ENCODE measurements around the gene NCAPG. TPM values are rescaled to one million over a fixed set of nuclear protein-coding genes. Genes with fewer than 3 reads are reported as not detected.

The NCAPG gene
- total and polyA plus RNA-seq, 10 of the 15 experiments (the other 5 are each of a cell fraction or from before 2014, with no cell fraction given): 17.3 to 93.9 (median 53.7) TPM

GRCh38 chr4:17805580-17806155, 5.1 kb upstream of the NCAPG start:
- H3K4me2 ChIP-seq (ENCODE audit: control insufficient read depth, insufficient read depth): peak overlapping the region; percentile 48
- H3K27me3 ChIP-seq (replicated peaks in 1 of 2; ENCODE audit: control insufficient read depth in 2 of 2, insufficient read depth in 2 of 2, low read length in 1 of 2): no peaks in the 10 kb centered on the region
- H3K9me3 ChIP-seq (replicated peaks; ENCODE audit: control insufficient read depth, insufficient read depth, low read length): no peaks in the 10 kb centered on the region
- peak; percentile 57 for FAIRE-seq
- H4K20me1 ChIP-seq (ENCODE audit: control insufficient read depth, insufficient read depth): peaks cover 4% of the 10 kb centered on the region; the same call in 1 of the 2 replicates
- CTCF ChIA-PET: interaction anchor here (0.6 to 7.1 kb wide), 9 partner anchors 8 to 257 kb away, joined by 3 to 93 read pairs (median 6); no protein-coding TSS in a partner anchor
- H3K4me1 ChIP-seq (ENCODE audit: control insufficient read depth, insufficient read depth, low read length): peaks cover 8% of the 10 kb centered on the region
- WGBS (ENCODE audit: insufficient coverage, insufficient replicate concordance, low lambda C conversion rate, missing lambda C conversion rate): 67% methylated on average over 3 of the region's 3 CpGs
- POLR2A ChIA-PET: interaction anchor here (0.6 to 1.0 kb wide), 2 partner anchors 10 to 215 kb away, joined by 3 to 6 read pairs; no protein-coding TSS in a partner anchor
- H3K27ac ChIP-seq (ENCODE audit: control insufficient read depth, insufficient read depth): peak overlapping the region; percentile 43; the same call in 1 of the 2 replicates
- in situ Hi-C loops (cut with MboI) (loop anchor here (5.0 kb wide), 1 partner anchor 258 kb away; no protein-coding TSS in a partner anchor), intact Hi-C loops (cut with micrococcal nuclease; ENCODE audit: unreplicated experiment) (loop anchor here (5.0 kb wide), 2 partner anchors 43 to 138 kb away; no protein-coding TSS in a partner anchor)
- peaks cover 9 to 24% of the 10 kb centered on the region in 2 experiments; a peak in 3 of 4 replicates for H3K36me3 ChIP-seq (ENCODE audit: control insufficient read depth in 2 of 2, insufficient read depth in 2 of 2, low read length in 1 of 2)
- H3K9ac ChIP-seq (ENCODE audit: control insufficient read depth, insufficient read depth, low read length): no peak overlapping the region
- 0 out of 3 replicates have a peak, but pooled peaks have one; percentile 3 for ATAC-seq
- H2AFZ ChIP-seq (ENCODE audit: control insufficient read depth, low read depth, low read length): no peak overlapping the region
- H3K79me2 ChIP-seq (ENCODE audit: control insufficient read depth, insufficient read depth, low read length): peaks cover 59% of the 10 kb centered on the region
- peak overlapping the region; percentile 1; the same call in 1 of the 2 replicates for H3K4me3 ChIP-seq
- no peak for DNase-seq (ENCODE audit: low read depth, low spot score)
- no TSS peak for BruUV-seq (replicated peaks)
- RAD21 ChIA-PET (ENCODE audit: unreplicated experiment): interaction anchor here (2.2 to 6.8 kb wide), 2 partner anchors 11 to 257 kb away, joined by 14 to 63 read pairs; no protein-coding TSS in a partner anchor
- SMC1A ChIA-PET (ENCODE audit: uncharacterized antibody, unreplicated experiment): interaction anchor here (0.7 to 7.6 kb wide), 6 partner anchors 11 to 258 kb away, joined by 3 to 68 read pairs (median 8); no protein-coding TSS in a partner anchor
- no peak for TF ChIP-seq RELB (IDR thresholded peaks at IDR 0.05; ENCODE audit: low read depth)
- TF ChIP-seq POLR2AphosphoS5 (IDR thresholded peaks at IDR 0.05; ENCODE audit: low read length): no peak
- no peak for TF ChIP-seq TCF12 (IDR thresholded peaks at IDR 0.05; ENCODE audit: low read depth, low read length)
- no peak for TF ChIP-seq HCFC1 (IDR thresholded peaks at IDR 0.05; ENCODE audit: low read length)
- TF ChIP-seq MEF2A (IDR thresholded peaks at IDR 0.05; ENCODE audit: insufficient read depth, low read depth, low read length): no peak
- no peak for TF ChIP-seq NFYA (IDR thresholded peaks at IDR 0.05; ENCODE audit: borderline replicate concordance, low read depth, low read length)
- TF ChIP-seq JUND (IDR thresholded peaks at IDR 0.05; ENCODE audit: low read depth, low read length): no peak
- TF ChIP-seq IKZF1 (conservative IDR thresholded peaks at IDR 0.05): no peak
- no peak for TF ChIP-seq BCLAF1 (IDR thresholded peaks at IDR 0.05)
- TF ChIP-seq RCOR1 (conservative IDR thresholded peaks at IDR 0.05; ENCODE audit: low read depth, low read length): no peak
- TF ChIP-seq PML (IDR thresholded peaks at IDR 0.05; ENCODE audit: low read length): no peak
- TF ChIP-seq CREM (IDR thresholded peaks at IDR 0.05; ENCODE audit: low read depth): no peak
- TF ChIP-seq MTA3 (IDR thresholded peaks at IDR 0.05; ENCODE audit: borderline replicate concordance, low read length): no peak
- no peak for TF ChIP-seq MYC (IDR thresholded peaks at IDR 0.05; ENCODE audit: insufficient read depth, insufficient read length, insufficient replicate concordance, low read length, severe bottlenecking)
- TF ChIP-seq ZBTB4 (CRISPR knock-in tag; IDR thresholded peaks at IDR 0.05): no peak

Measured in GM12878 (cell line).